H1 (cell line): ENCODE data around the gene ZNF500.

Experiments used
- EGR1 ChIP-seq: IDR thresholded peaks from 2 replicates; pipeline ENCODE4 v1.6.1; 2011; ENCODE audit warnings: low read depth, low read length, borderline replicate concordance
- TEAD4 ChIP-seq: IDR thresholded peaks from 2 replicates; pipeline ENCODE4 v1.6.1; 2012; ENCODE audit warnings: low read depth, low read length, inconsistent platforms, mixed read lengths
- TF ChIP-seq, protein P1 (sequence below): IDR thresholded peaks from 2 replicates; pipeline ENCODE4 v1.6.1; 2011; ENCODE audit warnings: low read length, improper control_type of control experiment
- TF ChIP-seq, protein P2 (sequence below), 3 experiments: IDR thresholded peaks; 1 replicate in 2 of 3; 2 replicates in 1 of 3; pipeline versions ENCODE4 v1.5.1 to v1.6.1; 2011; ENCODE audit warnings: low read length in 3 of 3, mild to moderate bottlenecking in 3 of 3, inconsistent platforms in 2 of 3, low read depth in 1 of 3, moderate library complexity in 1 of 3; ENCODE audit not compliant: insufficient read depth in 1 of 3; ENCODE audit errors: control extremely low read depth in 1 of 3

DNA sequence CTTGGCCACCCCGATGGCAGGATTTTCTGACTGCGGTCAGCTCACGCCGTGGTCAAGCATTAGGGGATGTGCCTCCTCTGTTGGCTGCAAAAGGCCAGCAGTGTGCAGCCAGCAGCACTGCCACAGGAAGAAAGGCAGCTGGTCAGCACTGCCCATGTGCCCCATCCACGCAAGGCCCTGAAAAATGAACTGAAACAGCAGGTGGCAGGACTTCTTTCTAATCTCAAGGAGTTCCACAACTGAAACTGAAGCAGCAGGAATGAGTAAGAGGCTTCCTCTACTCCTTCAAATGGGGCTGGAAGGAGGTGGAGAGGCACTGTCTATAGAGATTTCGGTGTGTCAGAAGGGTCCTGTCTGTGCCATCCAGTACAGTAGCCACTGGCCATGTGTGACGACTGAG is 3.2 kb downstream of the ZNF500 start:
- no peak for TF ChIP-seq EGR1
- TF ChIP-seq, protein P1, sequence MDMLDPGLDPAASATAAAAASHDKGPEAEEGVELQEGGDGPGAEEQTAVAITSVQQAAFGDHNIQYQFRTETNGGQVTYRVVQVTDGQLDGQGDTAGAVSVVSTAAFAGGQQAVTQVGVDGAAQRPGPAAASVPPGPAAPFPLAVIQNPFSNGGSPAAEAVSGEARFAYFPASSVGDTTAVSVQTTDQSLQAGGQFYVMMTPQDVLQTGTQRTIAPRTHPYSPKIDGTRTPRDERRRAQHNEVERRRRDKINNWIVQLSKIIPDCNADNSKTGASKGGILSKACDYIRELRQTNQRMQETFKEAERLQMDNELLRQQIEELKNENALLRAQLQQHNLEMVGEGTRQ: no peak
- TF ChIP-seq, protein P2, sequence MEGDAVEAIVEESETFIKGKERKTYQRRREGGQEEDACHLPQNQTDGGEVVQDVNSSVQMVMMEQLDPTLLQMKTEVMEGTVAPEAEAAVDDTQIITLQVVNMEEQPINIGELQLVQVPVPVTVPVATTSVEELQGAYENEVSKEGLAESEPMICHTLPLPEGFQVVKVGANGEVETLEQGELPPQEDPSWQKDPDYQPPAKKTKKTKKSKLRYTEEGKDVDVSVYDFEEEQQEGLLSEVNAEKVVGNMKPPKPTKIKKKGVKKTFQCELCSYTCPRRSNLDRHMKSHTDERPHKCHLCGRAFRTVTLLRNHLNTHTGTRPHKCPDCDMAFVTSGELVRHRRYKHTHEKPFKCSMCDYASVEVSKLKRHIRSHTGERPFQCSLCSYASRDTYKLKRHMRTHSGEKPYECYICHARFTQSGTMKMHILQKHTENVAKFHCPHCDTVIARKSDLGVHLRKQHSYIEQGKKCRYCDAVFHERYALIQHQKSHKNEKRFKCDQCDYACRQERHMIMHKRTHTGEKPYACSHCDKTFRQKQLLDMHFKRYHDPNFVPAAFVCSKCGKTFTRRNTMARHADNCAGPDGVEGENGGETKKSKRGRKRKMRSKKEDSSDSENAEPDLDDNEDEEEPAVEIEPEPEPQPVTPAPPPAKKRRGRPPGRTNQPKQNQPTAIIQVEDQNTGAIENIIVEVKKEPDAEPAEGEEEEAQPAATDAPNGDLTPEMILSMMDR (IDR thresholded peaks at IDR 0.05; ENCODE audit: control extremely low read depth in 1 of 3, insufficient read depth in 1 of 3, low read depth in 1 of 3, low read length in 3 of 3): no peak
- TF ChIP-seq TEAD4: no peak
